Measurements from ENCODE around the gene KRT25.

DNA sequence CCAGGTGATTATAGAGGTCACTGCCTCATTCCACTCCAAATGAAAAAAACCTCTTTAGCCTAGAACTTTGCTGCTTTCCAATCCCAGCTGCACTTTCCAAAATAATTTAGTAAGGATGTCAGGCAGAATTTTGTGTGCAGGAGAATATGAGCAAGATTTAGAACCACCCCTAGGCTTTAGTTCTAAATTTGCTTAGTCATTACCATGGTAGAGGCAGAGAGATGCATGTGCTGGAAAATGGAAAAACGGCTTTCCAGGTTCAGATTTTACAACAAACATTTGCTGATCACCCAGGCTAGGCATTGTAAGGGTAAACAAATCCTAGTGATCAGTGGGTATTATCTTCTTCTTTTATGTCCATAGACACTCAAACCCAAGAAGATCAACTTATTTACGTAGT, 10.5 kb upstream of the KRT25 start:
- TF ChIP-seq, protein P1, sequence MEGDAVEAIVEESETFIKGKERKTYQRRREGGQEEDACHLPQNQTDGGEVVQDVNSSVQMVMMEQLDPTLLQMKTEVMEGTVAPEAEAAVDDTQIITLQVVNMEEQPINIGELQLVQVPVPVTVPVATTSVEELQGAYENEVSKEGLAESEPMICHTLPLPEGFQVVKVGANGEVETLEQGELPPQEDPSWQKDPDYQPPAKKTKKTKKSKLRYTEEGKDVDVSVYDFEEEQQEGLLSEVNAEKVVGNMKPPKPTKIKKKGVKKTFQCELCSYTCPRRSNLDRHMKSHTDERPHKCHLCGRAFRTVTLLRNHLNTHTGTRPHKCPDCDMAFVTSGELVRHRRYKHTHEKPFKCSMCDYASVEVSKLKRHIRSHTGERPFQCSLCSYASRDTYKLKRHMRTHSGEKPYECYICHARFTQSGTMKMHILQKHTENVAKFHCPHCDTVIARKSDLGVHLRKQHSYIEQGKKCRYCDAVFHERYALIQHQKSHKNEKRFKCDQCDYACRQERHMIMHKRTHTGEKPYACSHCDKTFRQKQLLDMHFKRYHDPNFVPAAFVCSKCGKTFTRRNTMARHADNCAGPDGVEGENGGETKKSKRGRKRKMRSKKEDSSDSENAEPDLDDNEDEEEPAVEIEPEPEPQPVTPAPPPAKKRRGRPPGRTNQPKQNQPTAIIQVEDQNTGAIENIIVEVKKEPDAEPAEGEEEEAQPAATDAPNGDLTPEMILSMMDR (IDR thresholded peaks at IDR 0.05): no peak
- TF ChIP-seq EP300 (IDR thresholded peaks at IDR 0.05): no peak
- no peak for TF ChIP-seq POLR2A (IDR thresholded peaks at IDR 0.05)

Measured in sigmoid colon (tissue), 4 donors.